ENCODE measurements around the gene RUNX1.

Gene RUNX1

DNA sequence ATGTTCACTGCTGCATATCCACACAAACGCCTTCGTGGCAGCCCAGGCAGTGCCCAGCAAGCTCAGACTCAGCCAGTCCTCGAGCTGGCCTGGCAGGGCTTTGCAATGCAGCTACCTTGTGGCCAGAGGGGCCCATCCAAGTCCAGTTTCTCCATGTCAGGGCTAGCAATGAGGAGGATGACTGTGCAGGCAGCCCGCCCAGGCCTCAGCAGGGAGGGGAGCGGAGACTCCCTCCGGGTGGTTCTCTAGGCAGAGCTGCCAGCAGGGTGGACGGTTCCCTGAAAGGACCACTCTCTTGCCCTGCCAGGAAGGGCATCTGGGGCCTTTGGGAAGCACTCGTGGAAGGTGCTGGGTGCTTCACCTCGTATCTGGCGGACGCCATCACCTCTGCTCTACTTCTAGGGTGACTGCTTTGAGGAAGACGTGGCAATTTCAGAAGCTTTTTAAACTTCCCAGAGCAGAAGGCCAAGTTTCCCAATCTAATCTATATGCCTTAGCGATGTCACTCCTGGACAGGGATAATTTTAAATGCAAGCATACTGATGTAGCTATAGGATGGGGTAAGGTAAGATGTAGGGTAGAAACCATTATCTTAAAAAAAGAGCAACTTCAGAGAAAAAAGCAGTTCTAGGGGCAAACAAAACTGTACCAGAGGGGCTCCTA, 56.2 kb downstream of the RUNX1 start:
- DNase-seq (ENCODE audit: low read depth): no peak

DNA sequence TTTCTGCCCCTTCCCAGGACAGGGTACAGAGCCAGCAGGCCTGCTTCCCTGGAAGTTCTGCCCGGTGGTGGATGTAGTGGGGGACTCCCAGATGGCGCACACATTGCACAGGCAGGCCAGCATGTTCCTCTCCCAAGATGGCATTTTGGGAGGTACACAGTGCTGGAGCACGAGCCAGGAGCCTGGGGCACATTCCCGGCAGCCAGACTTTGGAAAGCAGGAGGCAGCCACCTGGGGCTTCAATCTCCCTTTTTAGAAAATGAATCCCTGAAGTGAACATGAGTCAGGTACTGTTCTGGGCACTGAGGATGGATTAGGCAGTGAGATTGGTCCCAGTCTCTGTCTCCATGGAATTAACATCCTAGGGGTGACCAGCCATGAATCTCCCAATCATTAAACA, 56.9 kb downstream of the RUNX1 start:
- no peak for DNase-seq (ENCODE audit: low read depth)

DNA sequence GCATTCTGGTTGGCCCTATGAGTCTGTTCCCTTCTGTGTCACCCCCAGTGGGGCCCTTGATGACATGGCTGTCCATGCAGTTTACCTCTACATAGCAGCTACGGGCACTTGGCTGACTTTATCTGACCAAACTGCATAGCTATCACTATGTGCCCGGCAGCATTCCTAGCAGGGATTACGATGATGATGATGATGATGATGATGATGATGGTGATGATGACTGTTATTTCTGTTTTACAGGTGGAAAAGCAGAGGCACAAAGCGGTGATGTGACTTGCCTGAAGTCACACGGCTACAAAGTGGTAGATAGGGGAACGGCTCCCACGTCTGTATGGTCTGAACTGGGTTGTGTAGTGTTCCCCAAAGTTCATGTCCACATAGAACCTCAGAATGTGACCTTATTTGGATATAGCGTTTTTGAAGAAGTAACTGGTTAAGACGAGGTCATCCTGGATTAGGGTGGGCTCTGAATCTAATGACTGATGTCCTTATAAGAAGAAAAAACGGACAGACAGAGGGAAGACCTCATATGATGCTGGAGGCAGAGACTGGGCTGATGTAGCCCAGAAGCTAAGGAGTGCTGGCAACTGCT, 57.6 kb downstream of the RUNX1 start:
- no peak for DNase-seq (ENCODE audit: low read depth)

DNA sequence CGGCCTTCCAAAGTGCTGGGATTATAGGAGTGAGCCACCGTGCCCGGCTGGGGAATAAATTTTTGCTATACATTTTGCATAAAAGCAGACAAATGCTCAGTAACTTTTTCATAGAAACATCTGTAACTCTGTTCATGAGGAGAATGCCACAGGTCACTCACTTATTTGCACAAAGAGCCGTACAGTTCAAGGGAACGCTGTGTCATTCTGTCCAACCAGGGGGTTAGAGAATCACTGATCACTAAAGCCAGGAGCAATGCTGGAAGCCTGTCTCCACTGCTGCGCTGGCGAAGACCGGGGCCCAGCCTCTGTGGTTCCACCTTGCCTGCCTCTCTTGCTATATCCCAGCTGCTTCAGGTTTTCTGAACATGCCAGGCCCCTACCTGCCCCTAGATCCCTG, 58.3 kb downstream of the RUNX1 start:
- no peak for DNase-seq (ENCODE audit: low read depth)

DNA sequence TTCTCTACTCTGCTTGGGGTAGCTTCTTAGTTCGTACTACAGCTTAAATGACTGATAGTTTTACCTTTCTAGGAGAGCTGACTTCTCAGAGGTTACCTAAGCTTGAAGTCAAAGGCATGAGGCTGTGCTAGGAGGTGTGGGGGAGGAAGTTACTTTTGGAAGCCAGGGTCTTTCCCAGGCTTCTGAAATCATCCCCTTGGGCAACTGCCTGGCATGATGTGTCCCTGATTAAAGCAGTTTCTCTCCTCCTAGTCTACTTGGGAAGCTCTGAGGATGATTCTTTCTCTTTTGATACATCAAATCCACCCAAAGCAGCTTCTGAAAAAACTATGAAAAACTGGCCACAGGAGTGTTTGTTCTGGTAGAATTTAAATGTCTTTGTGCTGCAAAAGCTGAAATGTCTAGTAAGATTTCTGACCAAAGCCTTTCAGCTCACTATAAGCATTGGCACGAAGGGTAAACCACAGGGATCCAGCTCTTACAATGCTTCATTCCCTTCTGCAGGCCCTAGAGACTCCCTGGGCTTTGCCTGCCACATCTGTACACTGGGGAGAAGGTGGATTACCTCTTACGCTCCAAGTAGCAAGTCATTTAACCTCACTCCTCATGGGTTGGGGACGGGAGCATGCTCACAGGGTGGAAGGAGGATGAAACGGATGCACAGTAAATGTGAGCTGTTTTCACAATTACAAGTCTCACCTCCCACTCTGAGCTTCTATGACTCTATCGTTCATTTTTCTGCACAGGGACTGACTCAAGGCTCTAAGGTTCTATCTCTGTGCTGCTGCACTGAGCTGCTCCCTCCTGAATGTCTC, 59.6 kb downstream of the RUNX1 start:
- no peak for DNase-seq (ENCODE audit: low read depth)

DNA sequence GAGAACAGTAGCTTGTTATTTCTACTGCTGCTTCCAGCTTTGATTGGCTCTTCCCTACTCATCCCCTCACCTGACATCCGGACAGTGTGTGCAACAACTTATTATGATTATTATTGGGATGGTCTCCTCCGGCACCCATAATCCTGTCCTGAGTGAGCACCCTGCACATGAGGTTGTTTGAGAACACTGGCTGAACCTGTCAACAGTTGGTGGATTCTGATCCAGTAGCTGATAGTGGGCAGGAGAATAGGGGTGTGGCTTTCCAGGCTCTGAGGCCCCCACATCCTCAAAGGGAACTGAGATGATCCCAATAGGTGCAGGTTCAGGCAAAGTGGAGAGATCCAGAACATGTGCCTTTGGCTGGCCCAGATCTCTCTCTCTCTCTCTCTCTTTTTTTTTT, 60.5 kb downstream of the RUNX1 start:
- no peak for DNase-seq (ENCODE audit: low read depth)

DNA sequence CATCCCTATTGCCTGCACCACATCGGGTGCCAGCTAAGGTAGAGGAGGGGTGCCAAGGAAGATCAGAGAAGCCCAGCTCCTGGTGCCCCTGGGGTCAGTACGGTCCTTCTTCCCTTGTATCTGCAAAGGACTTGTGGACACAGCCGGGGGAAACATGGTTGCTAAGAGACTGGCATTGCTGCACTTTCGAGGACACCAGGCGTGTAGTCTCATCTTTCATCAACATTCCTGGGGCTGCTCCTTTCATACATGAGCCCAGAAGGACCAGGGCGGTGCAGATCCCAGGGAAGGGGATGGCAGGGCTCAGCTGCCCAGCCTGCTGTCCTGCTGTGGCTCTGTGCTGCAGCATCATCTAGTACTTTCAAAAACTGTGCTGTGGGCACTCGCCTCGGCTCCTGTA, 61.0 kb downstream of the RUNX1 start:
- no peak for DNase-seq (ENCODE audit: low read depth)

DNA sequence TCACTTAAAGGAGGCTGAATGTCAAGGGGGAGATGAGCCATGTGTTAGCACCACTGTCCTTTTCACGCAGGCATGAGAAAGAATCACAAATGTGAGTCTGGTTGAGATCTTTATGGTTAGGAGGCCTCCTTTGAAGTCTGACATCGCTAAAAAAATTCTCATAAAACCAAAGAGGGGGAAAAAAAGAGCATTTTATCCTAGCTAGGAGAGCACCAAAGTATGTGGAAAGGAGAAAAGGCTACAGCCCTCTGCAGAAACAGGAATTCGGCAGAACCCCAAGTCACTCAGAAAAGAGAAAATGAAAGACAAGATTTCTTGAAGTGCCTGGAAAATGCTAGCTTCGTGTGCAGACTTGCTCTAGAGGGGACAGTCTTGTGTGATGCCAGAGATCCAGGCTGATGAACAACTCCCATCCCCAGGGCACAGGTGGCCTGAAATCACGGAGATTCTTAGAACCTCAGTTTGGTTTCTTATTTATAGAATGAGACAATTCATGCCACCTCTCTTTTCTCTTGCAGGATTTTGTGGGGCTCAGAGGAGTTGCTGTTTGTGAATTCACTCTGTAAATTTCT, 61.5 kb downstream of the RUNX1 start:
- no peak for DNase-seq (ENCODE audit: low read depth)

DNA sequence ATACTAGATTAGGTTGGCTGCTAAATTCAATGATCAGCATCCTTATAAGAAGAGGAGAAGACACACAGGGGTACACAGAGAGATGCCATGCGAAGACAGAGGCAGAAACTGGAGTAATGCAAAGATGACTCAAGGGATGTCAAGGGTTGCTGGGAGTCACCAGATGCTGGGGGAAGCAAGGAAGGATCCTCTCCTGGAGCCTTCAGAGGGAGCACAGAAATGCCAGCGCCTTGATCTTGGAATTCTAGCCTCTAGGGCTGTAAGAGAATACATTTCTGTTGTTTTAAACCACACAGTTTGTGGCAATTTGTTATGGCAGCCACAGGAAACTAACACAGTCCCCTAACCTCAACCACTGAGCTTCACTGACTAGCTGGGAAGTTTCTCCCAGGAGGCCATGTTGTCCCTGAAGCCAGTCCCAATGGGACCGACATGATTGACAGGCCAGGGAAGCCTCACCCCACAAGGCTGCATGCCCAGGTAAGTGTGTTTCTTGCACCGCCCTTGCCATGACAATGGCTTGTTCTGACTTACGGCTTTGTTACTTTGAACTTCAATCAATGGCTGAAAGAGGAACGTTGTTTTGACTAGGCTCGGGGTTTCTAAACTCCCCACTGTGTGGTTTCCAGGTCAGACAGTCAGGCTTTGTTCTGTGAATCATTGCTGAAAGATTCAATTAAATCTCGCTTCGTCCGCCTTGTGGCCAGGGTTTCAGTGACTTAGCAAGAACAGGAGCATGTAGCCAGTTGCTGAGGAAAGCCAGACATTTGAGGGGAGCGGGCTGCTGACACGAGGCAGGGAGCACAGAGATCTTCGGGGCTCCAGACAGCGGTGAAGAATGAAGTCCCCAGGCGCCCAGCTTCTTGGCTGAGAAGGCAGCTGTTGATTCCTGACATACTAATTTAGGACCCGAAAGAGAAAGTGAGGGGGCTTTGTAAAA, 62.3 kb downstream of the RUNX1 start:
- no peak for DNase-seq (ENCODE audit: low read depth)

DNA sequence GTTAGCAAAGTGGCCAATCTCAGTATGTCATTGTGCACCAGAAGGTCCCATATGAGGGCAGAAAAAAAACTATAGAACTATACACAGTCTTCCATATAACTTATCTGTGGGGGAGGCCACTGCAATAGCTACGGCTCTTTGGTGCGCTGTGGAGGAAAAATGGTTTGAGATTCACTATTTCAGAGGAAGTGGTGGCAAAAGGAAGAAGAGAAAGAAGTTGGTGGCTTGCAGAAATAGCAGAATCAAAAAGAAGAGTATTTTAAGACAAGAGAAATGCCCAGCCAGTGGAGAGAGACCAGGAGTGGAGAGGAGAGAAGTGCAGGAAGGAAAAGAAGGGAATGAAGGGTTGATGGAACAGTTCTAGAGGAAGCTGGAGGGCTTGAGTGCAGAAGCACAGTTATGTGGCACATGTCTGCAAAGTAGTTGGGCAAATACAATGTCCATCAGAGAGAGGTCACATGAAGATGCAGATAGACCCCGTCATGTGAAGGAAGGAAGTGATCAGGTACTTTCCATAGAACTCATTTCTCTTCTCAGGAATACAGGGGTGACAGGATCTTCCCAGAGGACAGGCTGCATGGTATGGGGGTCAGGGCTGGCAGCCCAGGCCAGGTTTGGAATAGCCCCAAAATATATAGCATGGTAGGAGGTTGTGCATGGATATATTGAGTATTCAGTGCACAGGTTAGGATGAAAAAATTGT, 64.6 kb downstream of the RUNX1 start:
- no peak for DNase-seq (ENCODE audit: low read depth)

DNA sequence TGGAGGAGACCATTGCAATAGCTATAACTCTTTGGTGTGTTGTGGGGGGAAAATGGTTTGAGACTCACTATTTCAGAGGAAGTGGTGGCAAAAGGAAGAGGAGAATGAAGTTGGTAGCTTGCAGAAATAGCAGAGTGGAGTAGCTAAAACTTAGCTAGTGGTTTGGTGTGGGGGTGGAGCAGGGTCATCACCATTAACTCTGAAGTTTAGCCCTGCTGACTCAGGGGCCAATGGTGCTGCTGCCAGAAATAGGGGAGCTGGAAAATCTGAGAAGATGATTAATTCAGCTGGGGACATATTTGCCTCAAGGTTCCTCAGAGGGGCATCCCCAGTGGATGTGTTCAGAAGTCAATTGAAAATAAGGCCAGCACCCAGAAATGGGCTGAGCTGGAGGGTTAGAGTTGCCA, 65.4 kb downstream of the RUNX1 start:
- no peak for DNase-seq (ENCODE audit: low read depth)

DNA sequence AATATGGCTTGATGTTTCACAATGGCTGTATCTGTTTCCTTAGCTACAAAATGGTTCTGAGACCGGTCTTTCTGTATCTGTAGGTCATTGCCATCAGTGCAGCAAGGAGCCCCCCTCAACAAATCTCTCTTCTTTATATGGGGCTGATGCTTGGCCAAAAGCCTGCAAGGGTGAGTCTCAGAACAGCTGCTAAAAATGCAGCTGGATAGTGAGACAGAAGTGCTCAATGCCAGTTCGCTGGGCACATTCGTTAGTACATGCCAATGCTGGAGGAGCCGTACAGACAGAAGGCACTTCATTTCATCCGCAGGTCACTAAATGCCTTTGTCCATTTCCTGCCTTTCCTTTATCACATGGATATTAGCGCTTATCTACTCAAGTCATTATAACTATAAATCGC, 67.3 kb downstream of the RUNX1 start:
- DNase-seq (ENCODE audit: low read depth): no peak

DNA sequence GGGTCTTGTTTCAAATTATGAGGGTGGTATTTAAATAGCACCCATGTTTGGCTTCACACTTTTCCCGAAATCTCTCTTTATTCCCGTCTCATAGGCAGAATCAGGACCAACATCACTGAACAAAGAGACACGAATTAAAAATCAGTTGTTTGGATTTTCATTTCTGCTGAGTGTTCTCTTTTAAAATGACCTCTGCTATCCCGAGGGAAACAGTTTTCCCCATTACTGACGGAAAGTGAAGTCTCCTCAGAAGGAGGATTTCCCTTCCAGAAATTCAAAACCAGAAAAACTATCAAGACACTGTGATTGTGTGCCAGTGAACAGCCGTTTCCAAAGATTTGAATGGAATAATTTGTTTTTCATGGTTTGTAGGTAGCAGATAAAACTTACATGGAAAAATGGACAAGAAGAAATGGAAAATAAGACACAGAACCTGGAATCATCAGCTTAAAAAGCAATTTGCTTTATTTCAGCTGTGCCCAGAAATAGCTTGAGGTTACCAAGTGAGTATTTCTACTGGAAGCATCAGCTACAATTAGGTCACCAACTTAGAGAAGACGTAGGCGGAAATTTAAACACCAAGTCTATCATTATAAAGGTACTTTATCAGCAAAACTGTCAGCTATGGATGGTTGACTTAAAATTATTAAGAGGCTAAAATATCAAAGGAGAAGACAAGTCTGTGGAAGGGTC, 68.5 kb downstream of the RUNX1 start:
- DNase-seq (ENCODE audit: low read depth): no peak

DNA sequence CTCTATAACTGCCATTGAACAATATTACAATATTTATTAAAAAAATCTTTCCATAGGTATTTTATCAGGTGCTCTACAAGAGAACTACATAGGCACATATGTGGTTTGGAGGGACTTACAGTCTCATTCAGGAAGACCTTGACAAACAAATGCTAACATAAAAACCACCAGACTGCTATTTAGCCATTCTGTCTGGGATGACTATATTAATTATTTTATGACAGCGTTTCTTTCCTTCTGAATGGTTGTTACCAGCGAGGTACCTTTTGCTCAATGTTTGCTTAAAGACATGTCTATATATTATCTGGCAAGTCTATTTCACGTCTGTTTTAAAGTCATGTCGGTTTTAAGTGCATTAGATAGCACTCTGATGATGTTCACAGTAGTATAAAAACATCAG, 69.7 kb downstream of the RUNX1 start:
- DNase-seq (ENCODE audit: low read depth): no peak

DNA sequence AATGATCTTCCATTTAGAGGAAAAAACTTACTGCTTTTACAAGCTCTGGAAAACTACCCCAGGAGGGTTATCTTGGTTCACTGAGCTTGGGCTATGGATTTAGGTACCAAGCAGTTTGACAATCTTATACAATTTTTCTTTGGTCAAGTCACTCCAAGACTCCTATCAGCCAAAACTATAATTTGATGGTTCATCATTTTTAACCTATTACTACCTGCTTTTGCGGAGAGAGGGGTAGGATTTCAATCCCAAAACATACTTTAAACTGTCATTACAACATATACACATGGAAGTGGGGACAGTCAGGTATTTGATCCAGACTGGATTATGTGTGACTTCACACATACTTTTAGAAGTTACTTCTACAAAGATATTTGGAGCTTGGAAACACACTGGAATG, 71.8 kb downstream of the RUNX1 start:
- DNase-seq (ENCODE audit: low read depth): no peak

DNA sequence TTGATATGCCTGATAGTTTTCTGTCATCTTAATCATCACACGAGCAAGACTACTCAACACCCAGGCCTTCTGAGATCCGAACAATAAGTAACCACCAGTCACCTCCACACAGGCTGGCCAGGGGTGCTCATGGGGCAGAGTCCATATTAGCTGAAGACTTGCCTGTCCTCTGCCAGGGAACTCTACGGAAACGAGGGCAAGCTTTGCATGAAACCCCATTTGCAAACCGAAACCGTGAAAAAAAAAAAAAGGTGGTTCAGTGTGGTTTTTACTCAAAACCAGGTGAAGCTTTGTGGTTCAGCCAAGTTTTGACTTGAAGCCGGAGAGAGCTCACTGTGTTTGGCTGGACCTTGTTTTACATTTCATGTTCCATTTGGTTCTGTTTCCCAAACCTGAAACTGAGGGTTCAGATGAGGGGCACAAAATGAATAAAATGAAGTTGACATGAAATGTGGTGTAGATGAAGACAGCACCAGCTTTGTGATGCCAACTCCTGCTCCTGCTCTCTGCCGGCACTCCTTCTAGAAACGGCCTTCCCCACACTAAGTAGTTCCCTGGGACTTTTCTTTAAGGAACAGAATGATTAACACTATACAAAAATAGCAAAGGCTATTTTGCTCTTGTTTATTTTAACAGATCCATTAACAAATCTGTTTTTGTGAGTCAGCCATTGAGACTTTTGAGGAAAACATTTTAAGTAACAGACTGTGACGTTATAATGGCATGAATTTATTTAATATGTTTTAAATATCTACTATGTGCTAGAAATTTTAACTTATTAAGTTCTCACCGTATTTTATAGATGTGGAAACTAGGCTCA, 74.7 kb downstream of the RUNX1 start:
- no peak for DNase-seq (ENCODE audit: low read depth)

DNA sequence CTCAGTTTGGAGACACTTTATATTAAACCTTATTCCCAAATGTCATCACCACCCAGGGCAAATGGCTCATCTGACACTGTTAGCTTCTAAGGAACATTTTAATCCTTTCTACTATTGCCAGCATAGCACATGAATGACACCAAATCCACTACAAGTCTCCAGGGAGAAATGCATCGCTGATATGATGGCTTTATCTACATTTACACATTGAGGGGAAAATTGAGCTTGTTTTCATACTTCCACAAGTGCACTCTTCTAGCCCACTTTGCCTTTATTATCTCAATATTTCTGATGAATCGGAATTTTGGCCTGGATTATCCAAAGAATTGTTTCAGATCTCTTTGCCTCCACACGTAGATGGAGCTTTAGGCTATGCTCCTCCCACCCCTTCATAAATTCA, 75.4 kb downstream of the RUNX1 start:
- no peak for DNase-seq (ENCODE audit: low read depth)

DNA sequence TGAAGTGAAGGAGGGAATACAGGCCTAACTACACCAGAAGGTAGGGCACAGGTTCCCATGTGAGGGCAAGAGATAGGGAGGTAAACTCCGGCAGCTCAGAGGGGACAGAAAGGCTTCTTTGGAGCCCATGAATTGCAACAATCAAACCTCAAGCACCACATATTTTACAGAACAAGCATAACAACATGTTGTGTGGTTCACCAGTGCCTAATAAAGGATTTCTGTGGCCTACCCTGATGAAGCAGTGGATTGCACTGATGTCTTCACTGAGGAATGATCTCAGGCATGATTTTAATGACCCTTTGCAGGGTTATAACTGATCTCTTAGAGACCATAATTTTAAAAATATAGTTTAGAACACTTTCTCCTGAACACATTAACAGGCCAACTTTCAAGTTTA, 77.4 kb downstream of the RUNX1 start:
- DNase-seq (ENCODE audit: low read depth): no peak

DNA sequence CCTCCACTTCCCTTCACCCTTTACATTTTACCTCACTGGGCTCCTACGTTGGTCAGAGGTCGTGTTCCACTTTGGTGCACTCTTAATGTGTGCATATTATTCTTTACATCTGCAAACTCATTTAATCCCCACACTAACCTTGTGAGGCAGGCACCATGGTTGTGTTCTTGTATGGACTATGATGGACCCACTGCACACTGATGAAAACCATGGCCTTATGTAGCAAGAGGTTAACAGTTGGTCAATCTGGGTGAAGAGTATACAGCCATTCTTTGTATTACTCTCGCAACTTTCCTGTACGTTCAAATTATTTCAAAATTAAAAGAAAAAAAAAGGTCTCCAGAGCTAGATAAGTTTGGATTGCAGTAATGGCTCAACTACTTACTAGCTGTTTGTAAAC, 78.5 kb downstream of the RUNX1 start:
- DNase-seq (ENCODE audit: low read depth): no peak

DNA sequence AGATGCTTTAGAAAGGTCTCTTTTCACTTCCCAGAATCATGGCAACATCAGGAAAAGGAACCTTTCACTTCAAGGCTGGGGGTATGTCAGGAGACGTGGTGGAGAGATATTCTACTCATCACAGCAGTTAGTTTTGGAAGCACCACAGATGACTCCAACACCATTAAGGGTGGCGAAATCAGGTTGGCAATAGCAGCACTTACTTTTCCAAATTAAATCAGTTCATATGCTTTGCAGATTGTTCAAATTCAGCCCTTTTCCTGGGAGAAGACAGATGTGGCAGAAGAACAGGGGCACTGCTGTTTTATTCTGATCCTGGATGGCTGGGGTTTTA, 79.0 kb downstream of the RUNX1 start:
- no peak for DNase-seq (ENCODE audit: low read depth)

Data from HS-27A (cell line).